GM12873 (cell line): Measurements from ENCODE around the gene IFT20.

Source experiments
- CTCF ChIP-seq: IDR thresholded peaks from 2 replicates; pipeline ENCODE4 v1.5.1; 2012; ENCODE audit warnings: low read depth, mild to moderate bottlenecking, moderate library complexity, low read length, control low read depth; ENCODE audit not compliant: insufficient read depth; ENCODE audit errors: missing control alignments

The IFT20 gene

GRCh38 chr17:28345419-28346198 is 10.3 kb upstream of the IFT20 start:
- TF ChIP-seq CTCF = no peak

- TF ChIP-seq CTCF = no peak
Observed at GRCh38 chr17:28344435-28344901, 9.2 kb upstream of the IFT20 start.

- no peak for TF ChIP-seq CTCF
Observed at GRCh38 chr17:28344011-28344410, 8.7 kb upstream of the IFT20 start.

GRCh38 chr17:28343491-28343932 is 8.2 kb upstream of the IFT20 start:
- no peak for TF ChIP-seq CTCF

- TF ChIP-seq CTCF = no peak
Observed at GRCh38 chr17:28342313-28342712, 7.0 kb upstream of the IFT20 start.

- TF ChIP-seq CTCF = no peak
Observed at GRCh38 chr17:28341516-28341915, 6.2 kb upstream of the IFT20 start.

GRCh38 chr17:28340374-28340773 is 5.1 kb upstream of the IFT20 start:
- no peak for TF ChIP-seq CTCF
